Activated naive CD4-positive, alpha-beta T cell treated with Interleukin-2 at 50 U/mL for 16 hours (primary cell): ENCODE results near the gene CDH1.
A peak's percentile ranks its signal among the peaks of the same experiment; 100 is the strongest.

Experiments
- DNase-seq: peaks from one replicate; pipeline ENCODE4 v3.0.0-alpha.2; 2020

Gene CDH1

GRCh38 chr16:68732042-68732680 lies 4.9 kb upstream of the CDH1 start:
- DNase-seq: no peak

- DNase-seq: no peak
Measured at GRCh38 chr16:68732741-68733399, 4.2 kb upstream of the CDH1 start.

- DNase-seq: no peak
Measured at GRCh38 chr16:68733570-68733969, 3.5 kb upstream of the CDH1 start.

GRCh38 chr16:68734782-68735181 lies 2.3 kb upstream of the CDH1 start:
- no peak for DNase-seq

- DNase-seq: no peak
Measured at GRCh38 chr16:68736561-68736960, 531 bp upstream of the CDH1 start.

- no peak for DNase-seq
Measured at GRCh38 chr16:68737730-68738629, 888 bp downstream of the CDH1 start.

- DNase-seq: no peak
Measured at GRCh38 chr16:68739964-68740627, 3.0 kb downstream of the CDH1 start.

GRCh38 chr16:68740628-68741346 lies 3.7 kb downstream of the CDH1 start:
- no peak for DNase-seq

GRCh38 chr16:68743664-68744063 lies 6.6 kb downstream of the CDH1 start:
- no peak for DNase-seq

- no peak for DNase-seq
Measured at GRCh38 chr16:68744744-68745280, 7.7 kb downstream of the CDH1 start.

- DNase-seq: no peak
Measured at GRCh38 chr16:68746951-68747350, 9.9 kb downstream of the CDH1 start.

GRCh38 chr16:68749432-68749831 lies 12.3 kb downstream of the CDH1 start:
- DNase-seq: no peak

GRCh38 chr16:68750193-68750695 lies 13.2 kb downstream of the CDH1 start:
- no peak for DNase-seq

- no peak for DNase-seq
Measured at GRCh38 chr16:68751160-68751559, 14.1 kb downstream of the CDH1 start.

GRCh38 chr16:68752602-68753001 lies 15.5 kb downstream of the CDH1 start:
- peak; percentile 37 for DNase-seq

- DNase-seq: no peak
Measured at GRCh38 chr16:68754084-68754792, 17.1 kb downstream of the CDH1 start.

GRCh38 chr16:68756239-68756915 lies 19.3 kb downstream of the CDH1 start:
- peak; percentile 76 for DNase-seq

- no peak for DNase-seq
Measured at GRCh38 chr16:68757625-68757935, 20.5 kb downstream of the CDH1 start.

GRCh38 chr16:68759062-68759461 lies 22.0 kb downstream of the CDH1 start:
- DNase-seq: no peak

- peak; percentile 62 for DNase-seq
Measured at GRCh38 chr16:68760671-68761275, 23.7 kb downstream of the CDH1 start.
